OCI-LY3 (cell line): ENCODE data around the gene OR1S1.

Experiments used
- CTCF ChIP-seq: fragments of 200-600, 300-600 bp; sonication (generic); IDR thresholded peaks from 2 replicates; pipeline ENCODE4 v1.5.1; 2014; ENCODE audit warnings: antibody characterized with exemption, low read length, low read depth
- EZH2phosphoT487 ChIP-seq: fragments of 200-600 bp; shearing (Covaris generic); IDR thresholded peaks from 2 replicates; pipeline ENCODE4 v1.6.1; 2018; ENCODE audit warnings: antibody characterized with exemption, mixed run types, low read depth

GRCh38 chr11:58186938-58187337 is 25.6 kb upstream of the OR1S1 start:
- TF ChIP-seq CTCF (no peak), EZH2phosphoT487 (no peak)
